HFFc6 (cell line): Measurements from ENCODE around the gene G3BP1. TPM values are rescaled to one million over a fixed set of nuclear protein-coding genes. Genes with fewer than 3 reads are reported as not detected.

ENCODE experiments used
- DNase-seq: peaks from one replicate; pipeline ENCODE4 v3.0.0-alpha.2; 2018
- H3K27ac Mint-ChIP-seq: 2 replicates; pipeline ENCODE4 v1.8.0; 2020; ENCODE audit warnings: mild to moderate bottlenecking, mixed read lengths
- H3K27me3 Mint-ChIP-seq: 2 replicates; pipeline ENCODE4 v1.8.0; 2021; ENCODE audit warnings: mild to moderate bottlenecking, moderate library complexity, mixed read lengths; ENCODE audit not compliant: insufficient read depth
- H3K36me3 Mint-ChIP-seq: 2 replicates; pipeline ENCODE4 v1.8.0; 2021; ENCODE audit warnings: low read depth, mixed read lengths
- H3K4me1 Mint-ChIP-seq: 2 replicates; pipeline ENCODE4 v1.8.0; 2020; ENCODE audit warnings: low read depth, mixed read lengths
- H3K4me3 Mint-ChIP-seq: 2 replicates; pipeline ENCODE4 v1.8.0; 2020; ENCODE audit warnings: mild to moderate bottlenecking, moderate library complexity, mixed read lengths
- H3K9me3 Mint-ChIP-seq: 2 replicates; pipeline ENCODE4 v1.8.0; 2020; ENCODE audit warnings: mild to moderate bottlenecking, mixed read lengths
- total RNA-seq, 6 experiments: library from RNA; stranded (reverse); fragmentation: NEBNext Ultra II Directional; extraction: Animal tissue kit (Norgen Biotek cat#: 25700); gene quantifications; 2 replicates in 1 of 6; 3 replicates in 5 of 6; pipeline ENCODE4 v1.2.3, GENCODE V29; 2021
- TF ChIP-seq, protein P1 (sequence below): fragments of 200-600 bp; sonication (generic); IDR thresholded peaks from 2 replicates; pipeline ENCODE4 v1.5.0; 2021; ENCODE audit warnings: antibody characterized with exemption, mild to moderate bottlenecking

Gene G3BP1
- total RNA-seq, 6 experiments from 2014 or later, result 242 to 284 (median 245) TPM

DNA sequence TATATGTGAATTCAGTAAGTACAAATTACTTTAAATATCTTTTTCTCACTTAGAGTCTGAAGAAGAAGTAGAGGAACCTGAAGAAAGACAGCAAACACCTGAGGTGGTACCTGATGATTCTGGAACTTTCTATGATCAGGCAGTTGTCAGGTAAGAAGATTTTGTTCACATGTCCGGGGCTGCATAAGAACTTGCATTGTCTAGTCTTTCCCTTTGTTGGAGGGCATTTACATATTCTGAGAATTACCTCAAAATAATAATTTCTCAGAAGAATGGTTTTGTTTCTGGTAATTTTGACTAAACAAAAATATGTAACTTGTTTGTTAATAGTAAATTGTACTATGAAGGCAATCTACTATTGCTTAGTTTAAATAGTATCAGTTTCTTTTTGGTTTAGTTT lies 23.7 kb downstream of the G3BP1 start:
- DNase-seq, result no peak
- Mint-ChIP-seq H3K27ac (peak overlapping the region; percentile 19; the same call in 1 of the 2 replicates), H3K4me3 (no peak overlapping the region), H3K36me3 (peaks cover 56% of the 10 kb centered on the region), H3K9me3 (no peaks in the 10 kb centered on the region), H3K27me3 (no peaks in the 10 kb centered on the region; the same call in 1 of the 2 replicates), H3K4me1 (peaks cover 33% of the 10 kb centered on the region)
- TF ChIP-seq, protein P1, sequence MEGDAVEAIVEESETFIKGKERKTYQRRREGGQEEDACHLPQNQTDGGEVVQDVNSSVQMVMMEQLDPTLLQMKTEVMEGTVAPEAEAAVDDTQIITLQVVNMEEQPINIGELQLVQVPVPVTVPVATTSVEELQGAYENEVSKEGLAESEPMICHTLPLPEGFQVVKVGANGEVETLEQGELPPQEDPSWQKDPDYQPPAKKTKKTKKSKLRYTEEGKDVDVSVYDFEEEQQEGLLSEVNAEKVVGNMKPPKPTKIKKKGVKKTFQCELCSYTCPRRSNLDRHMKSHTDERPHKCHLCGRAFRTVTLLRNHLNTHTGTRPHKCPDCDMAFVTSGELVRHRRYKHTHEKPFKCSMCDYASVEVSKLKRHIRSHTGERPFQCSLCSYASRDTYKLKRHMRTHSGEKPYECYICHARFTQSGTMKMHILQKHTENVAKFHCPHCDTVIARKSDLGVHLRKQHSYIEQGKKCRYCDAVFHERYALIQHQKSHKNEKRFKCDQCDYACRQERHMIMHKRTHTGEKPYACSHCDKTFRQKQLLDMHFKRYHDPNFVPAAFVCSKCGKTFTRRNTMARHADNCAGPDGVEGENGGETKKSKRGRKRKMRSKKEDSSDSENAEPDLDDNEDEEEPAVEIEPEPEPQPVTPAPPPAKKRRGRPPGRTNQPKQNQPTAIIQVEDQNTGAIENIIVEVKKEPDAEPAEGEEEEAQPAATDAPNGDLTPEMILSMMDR, result no peak

DNA sequence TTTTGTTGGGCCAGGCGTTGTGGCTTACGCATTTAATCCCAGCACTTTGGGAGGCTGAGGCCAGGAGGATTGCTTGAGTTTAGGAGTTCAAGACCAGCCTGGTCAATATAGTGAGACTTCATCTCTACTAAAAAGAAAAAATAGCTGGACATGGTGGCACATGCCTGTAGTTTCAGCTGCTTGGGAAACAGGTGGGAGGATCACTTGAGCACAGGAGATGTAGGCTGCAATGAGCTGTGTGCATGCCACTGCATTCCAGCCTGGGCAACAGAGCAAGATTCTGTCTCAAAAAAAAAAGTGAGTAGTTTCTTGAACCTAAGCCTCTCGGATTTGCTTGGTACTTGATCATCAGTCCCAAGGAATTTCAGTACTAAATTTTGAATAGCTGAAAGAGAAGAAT lies 26.9 kb downstream of the G3BP1 start:
- Mint-ChIP-seq H3K4me1 (peaks cover 41% of the 10 kb centered on the region), H3K27ac (no peak overlapping the region), H3K9me3 (no peaks in the 10 kb centered on the region), H3K27me3 (no peaks in the 10 kb centered on the region; the same call in 1 of the 2 replicates), H3K4me3 (no peak overlapping the region), H3K36me3 (peaks cover 59% of the 10 kb centered on the region)
- DNase-seq, result no peak
- TF ChIP-seq, protein P1, result no peak

DNA sequence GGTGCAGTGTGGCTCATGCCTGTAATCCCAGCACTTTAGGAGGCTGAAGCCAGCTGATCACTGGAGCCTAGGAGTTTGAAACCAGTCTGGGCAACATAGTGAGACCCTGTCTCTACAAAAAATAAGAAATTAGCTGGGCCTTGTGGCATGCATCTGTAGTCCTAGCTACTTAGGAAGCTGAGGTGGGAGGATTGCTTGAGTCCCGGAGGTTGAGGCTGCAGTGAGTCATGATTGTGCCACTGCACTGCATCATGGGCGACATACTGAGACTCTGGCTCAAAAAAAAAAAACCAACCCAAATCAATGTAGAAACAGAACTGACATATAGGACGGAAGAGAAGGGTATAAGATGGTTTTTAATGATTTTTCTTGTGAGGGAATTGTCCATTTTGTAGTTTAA lies 27.7 kb downstream of the G3BP1 start:
- peak overlapping the region; percentile 52 for H3K27ac Mint-ChIP-seq
- H3K27me3 Mint-ChIP-seq, result no peaks in the 10 kb centered on the region; the same call in 1 of the 2 replicates
- peak; percentile 28 for DNase-seq

DNA sequence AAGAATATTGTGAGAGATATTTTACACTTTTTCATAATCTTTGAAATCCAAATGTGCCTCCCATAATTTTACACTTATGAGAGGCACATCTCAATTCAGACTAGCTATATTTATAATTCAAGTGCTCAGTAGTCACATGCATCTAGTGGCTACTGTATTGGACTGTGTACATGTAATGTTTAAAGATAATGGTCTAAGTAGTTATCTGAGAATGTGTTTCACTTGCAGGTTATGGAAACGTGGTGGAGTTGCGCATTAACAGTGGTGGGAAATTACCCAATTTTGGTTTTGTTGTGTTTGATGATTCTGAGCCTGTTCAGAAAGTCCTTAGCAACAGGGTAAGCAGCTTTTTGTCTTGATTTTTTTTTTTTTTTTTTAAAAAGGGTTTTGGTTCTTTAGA lies 28.8 kb downstream of the G3BP1 start:
- Mint-ChIP-seq H3K27me3 (no peaks in the 10 kb centered on the region; the same call in 1 of the 2 replicates), H3K4me1 (peaks cover 58% of the 10 kb centered on the region), H3K36me3 (peaks cover 59% of the 10 kb centered on the region), H3K27ac (0 out of 2 replicates have a peak overlapping the region, but pooled peaks have one; percentile 7), H3K4me3 (no peak overlapping the region), H3K9me3 (no peaks in the 10 kb centered on the region)
- no peak for DNase-seq
- TF ChIP-seq, protein P1, result no peak

More for the DNA sequence above, 27.7 kb downstream of the G3BP1 start:
- Mint-ChIP-seq H3K9me3 (no peaks in the 10 kb centered on the region), H3K36me3 (peaks cover 58% of the 10 kb centered on the region), H3K4me3 (no peak overlapping the region), H3K4me1 (peaks cover 49% of the 10 kb centered on the region)
- TF ChIP-seq, protein P1, result no peak

DNA sequence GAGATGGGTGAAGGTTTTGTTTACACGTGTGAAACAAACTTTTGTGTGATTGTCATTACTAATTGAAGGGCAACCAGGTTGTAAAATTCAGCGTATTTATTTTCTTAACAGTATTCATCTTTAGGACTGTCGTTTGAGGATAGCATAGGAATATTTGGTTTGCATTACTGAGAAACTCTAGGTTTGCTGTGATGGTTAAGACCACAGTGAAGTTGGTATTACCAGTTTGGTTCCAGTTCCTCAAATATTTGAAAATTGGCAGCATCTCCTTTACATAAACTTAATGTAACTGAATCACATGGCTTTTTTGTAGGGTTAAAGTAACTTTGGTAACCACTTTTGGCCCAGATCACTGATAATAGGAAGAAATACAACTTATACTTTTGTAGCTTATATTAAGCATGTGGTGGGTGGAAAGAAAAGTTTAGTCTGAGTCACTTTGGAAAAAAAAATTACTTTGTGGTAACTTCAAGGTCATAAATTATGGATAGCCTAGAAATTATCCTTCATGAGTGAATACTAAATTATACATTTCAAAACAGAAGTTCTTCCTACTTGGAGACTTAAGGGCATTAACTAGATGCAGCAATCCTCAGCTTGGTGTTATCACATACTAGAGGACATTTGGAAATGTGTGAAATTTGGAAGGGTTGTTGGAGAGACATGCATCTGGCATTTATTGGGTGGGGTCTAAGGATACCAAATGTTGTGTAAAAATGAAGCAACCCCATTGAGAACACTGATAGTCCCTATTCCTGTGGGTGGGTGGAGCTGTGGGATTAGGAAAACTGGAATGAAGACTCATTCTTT lies 33.9 kb downstream of the G3BP1 start:
- Mint-ChIP-seq H3K4me3 (no peak overlapping the region), H3K9me3 (no peaks in the 10 kb centered on the region), H3K36me3 (peaks cover 69% of the 10 kb centered on the region), H3K27ac (peak overlapping the region; percentile 19), H3K4me1 (peaks cover 57% of the 10 kb centered on the region), H3K27me3 (no peaks in the 10 kb centered on the region)
- DNase-seq, result no peak
- TF ChIP-seq, protein P1, result no peak
